K562 (cell line): ENCODE results near the gene GPR12. TPM values are rescaled to one million over a fixed set of nuclear protein-coding genes. Genes with fewer than 3 reads are reported as not detected.

ENCODE experiments used
- ATAC-seq: fragments of 200-7000 bp; cut with Tn5 transposase; 3 replicates; pipeline ENCODE4 v1.9.1; 2020; ENCODE audit warnings: moderate library complexity
- BruUV-seq: library from RNA; stranded (reverse); fragments of 400-500 nt; replicated peaks from 2 replicates; lab custom pipeline; 2021; lab: Mats Ljungman, UMichigan
- CTCF ChIA-PET: fragments of 300-600 bp; formaldehyde crosslinking; extraction: SDS; loops from one replicate; lab custom pipeline; 2021; ENCODE audit warnings: low intra/inter-chr PET ratio; lab: Yijun Ruan, JAX
- POLR2A ChIA-PET: fragments of 300-600, 350-650 bp; sonication (Branson Sonifier 250); formaldehyde crosslinking; extraction: SDS; loops from one replicate; lab custom pipeline; 2021; ENCODE audit warnings: antibody characterized with exemption, inconsistent platforms; lab: Yijun Ruan, JAX
- DNase-seq, 4 experiments: peaks; one replicate each; pipeline versions ENCODE4 v3.0.0 to v3.0.0-alpha.2; 2011 to 2018; ENCODE audit warnings: low spot score in 3 of 4, mixed read lengths in 3 of 4; ENCODE audit errors: extremely low read depth in 1 of 4
- FAIRE-seq: peaks from 2 replicates; lab custom pipeline; 2011; peaks lifted over from hg19 to GRCh38; lab: Jason Lieb, UNC
- H2AFZ ChIP-seq: 2 replicates; pipeline ENCODE4 v1.6.0; 2011; ENCODE audit warnings: low read depth, low read length, control low read depth, inconsistent platforms
- H3K27ac ChIP-seq: fragments of 200-600 bp; 3 replicates; pipeline ENCODE4 v1.8.0; 2011; ENCODE audit warnings: low read depth, mild to moderate bottlenecking, control low read depth, inconsistent platforms, low read length, moderate library complexity, mixed read lengths; ENCODE audit errors: extremely low read depth
- H3K27me3 ChIP-seq, 2 experiments: fragments of 300-600 bp in 1 of 2; 2 replicates in 1 of 2; 3 replicates in 1 of 2; pipeline versions ENCODE4 v1.6.0 to v1.8.0; 2011; ENCODE audit warnings: inconsistent platforms in 2 of 2, low read length in 2 of 2, mild to moderate bottlenecking in 1 of 2, mixed read lengths in 1 of 2, moderate library complexity in 1 of 2; ENCODE audit not compliant: control insufficient read depth in 2 of 2, insufficient read depth in 2 of 2
- H3K36me3 ChIP-seq: fragments of 300-600 bp; 3 replicates; pipeline ENCODE4 v1.8.0; 2011; ENCODE audit warnings: mild to moderate bottlenecking, low read length, inconsistent platforms; ENCODE audit not compliant: control insufficient read depth, insufficient read depth
- H3K4me1 ChIP-seq, 2 experiments: fragments of 200-600 bp in 1 of 2; replicated peaks in 1 of 2; 2 replicates in 1 of 2; 3 replicates in 1 of 2; pipeline versions ENCODE4 v1.5.1 to v1.8.0; 2011; ENCODE audit warnings: inconsistent platforms in 2 of 2, low read length in 2 of 2, mild to moderate bottlenecking in 1 of 2, mixed read lengths in 1 of 2, moderate library complexity in 1 of 2; ENCODE audit not compliant: control insufficient read depth in 2 of 2, insufficient read depth in 2 of 2
- H3K4me2 ChIP-seq: 2 replicates; pipeline ENCODE4 v1.6.1; 2011; ENCODE audit warnings: low read length, control low read depth, inconsistent platforms, mixed read lengths; ENCODE audit not compliant: insufficient read depth
- H3K4me3 ChIP-seq: fragments of 200-600 bp; sonication (generic), shearing (Covaris generic); 2 replicates; pipeline ENCODE4 v1.5.1; 2016; ENCODE audit warnings: control low read depth, inconsistent platforms
- H3K79me2 ChIP-seq: fragments of 200-600 bp; 3 replicates; pipeline ENCODE4 v1.8.0; 2011; ENCODE audit warnings: low read length, inconsistent platforms; ENCODE audit not compliant: control insufficient read depth, insufficient read depth
- H3K9ac ChIP-seq, 2 experiments: 2 replicates each; pipeline versions ENCODE4 v1.6.0 to v1.6.1; 2011; ENCODE audit warnings: low read depth in 2 of 2, low read length in 2 of 2, control low read depth in 1 of 2, inconsistent platforms in 1 of 2, mild to moderate bottlenecking in 1 of 2, mixed read lengths in 1 of 2; ENCODE audit not compliant: insufficient read depth in 1 of 2
- H3K9me1 ChIP-seq: one replicate; pipeline ENCODE4 v1.6.0; 2011; ENCODE audit warnings: inconsistent platforms, mild to moderate bottlenecking, low read length, moderate library complexity; ENCODE audit not compliant: control insufficient read depth, insufficient read depth
- H3K9me3 ChIP-seq: replicated peaks from 2 replicates; pipeline ENCODE4 v1.5.1; 2011; ENCODE audit warnings: low read depth, low read length, inconsistent platforms; ENCODE audit not compliant: control insufficient read depth, insufficient read depth
- H4K20me1 ChIP-seq: replicated peaks from 2 replicates; pipeline ENCODE4 v1.6.1; 2011; ENCODE audit warnings: low read length, inconsistent platforms, mixed read lengths; ENCODE audit not compliant: control insufficient read depth, insufficient read depth
- CHD1 ChIP-seq: fragments of 200-600 bp; sonication (generic); IDR thresholded peaks from one replicate; pipeline ENCODE4 v1.6.1; 2012; ENCODE audit warnings: mild to moderate bottlenecking, moderate library complexity, low read length, inconsistent platforms
- HDAC1 ChIP-seq, 2 experiments: fragments of 450-650 bp; IDR thresholded peaks; 2 replicates each; pipeline ENCODE4 v1.6.1; 2016 to 2017; ENCODE audit warnings: inconsistent platforms in 1 of 2, mild to moderate bottlenecking in 1 of 2, moderate library complexity in 1 of 2
- HMBOX1 ChIP-seq: sonication (generic); IDR thresholded peaks from 2 replicates; pipeline ENCODE4 v1.6.1; 2016
- MAFF ChIP-seq: IDR thresholded peaks from 2 replicates; pipeline ENCODE4 v1.6.1; 2012; ENCODE audit warnings: low read length, improper control_type of control experiment
- MIER1 ChIP-seq: fragments of 450-650 bp; IDR thresholded peaks from 2 replicates; pipeline ENCODE4 v1.6.1; 2016; ENCODE audit warnings: antibody characterized with exemption, mild to moderate bottlenecking, low read depth
- SNRNP70 ChIP-seq: fragments of 200-400 bp; formaldehyde crosslinking; optimal IDR thresholded peaks from 2 replicates; pipeline ENCODE3; 2017; ENCODE audit warnings: low read depth, low read length
- ZNF165 ChIP-seq: fragments of 250-450 bp; sonication (Bioruptor Pico); IDR thresholded peaks from 2 replicates; pipeline ENCODE4 v1.4.0; 2020; ENCODE audit warnings: borderline replicate concordance
- ZNF408 ChIP-seq: fragments of 250-450 bp; sonication (Bioruptor Pico); IDR thresholded peaks from 2 replicates; pipeline ENCODE4 v1.4.0; 2020; ENCODE audit warnings: low read depth, mild to moderate bottlenecking, moderate library complexity
- ZNF75A ChIP-seq: fragments of 450-650 bp; formaldehyde crosslinking; IDR thresholded peaks from 2 replicates; pipeline ENCODE4 v1.4.0; 2020; ENCODE audit warnings: mild to moderate bottlenecking
- WGBS: fragments of 100-300 bp; shearing (Covaris generic); methylation state at CpG from one replicate; pipeline ENCODE4 v1.1.6; 2016; ENCODE audit warnings: low coverage, mixed read lengths; ENCODE audit not compliant: insufficient coverage; ENCODE audit errors: missing lambda C conversion rate; 5-methylcytosine and 5-hydroxymethylcytosine counted together
- in situ Hi-C: fragments of 300-500 bp; cut with MboI; formaldehyde crosslinking; loops from 4 replicates; pipeline ENCODE4 v1.15.0; 2018; ENCODE audit warnings: inconsistent platforms, mixed read lengths
- intact Hi-C: fragments of 100-400 bp; cut with micrococcal nuclease; formaldehyde crosslinking; loops from 2 replicates; pipeline ENCODE4 v1.14.2; 2022
- polyA plus RNA-seq, 8 experiments: library from polyadenylated mRNA; depleted of rRNA in 4 of 8; stranded (reverse) in 5 of 8; unstranded in 3 of 8; fragments of >200 nt; fragmentation: Nextera tagmentation in 2 of 8; fragmentation: Illumina TruSeq in 1 of 8; extraction: Ambion mirVana in 2 of 8; extraction: Trizol in 1 of 8; gene quantifications; 2 replicates each; pipeline versions ENCODE4 v1.2.1 to v1.2.3, GENCODE V29; 2011 to 2014; ENCODE audit warnings: inconsistent platforms in 1 of 8, missing spikeins in 1 of 8
- total RNA-seq, 7 experiments: library from RNA; depleted of rRNA in 6 of 7; stranded (reverse); fragments of >200 nt in 6 of 7; fragmentation: Illumina TruSeq in 2 of 7; extraction: Trizol in 2 of 7; gene quantifications; 2 replicates each; pipeline versions ENCODE4 v1.2.1 to v1.2.3, GENCODE V29; 2011 to 2021; ENCODE audit warnings: low replicate concordance in 1 of 7
- TF ChIP-seq, protein P1 (sequence below): fragments of 450-650 bp; formaldehyde crosslinking; IDR thresholded peaks from 2 replicates; pipeline ENCODE4 v1.4.0; 2022; ENCODE audit warnings: missing genetic modification characterization

The GPR12 gene
- total and polyA plus RNA-seq, 9 of the 15 experiments (the other 6 are each of a cell fraction or from before 2014, with no cell fraction given): not detected

GRCh38 chr13:26747706-26748105 is 12.9 kb downstream of the GPR12 start:
- Histone ChIP-seq H3K36me3 (no peaks in the 10 kb centered on the region), H3K27ac (no peak overlapping the region), H3K79me2 (no peaks in the 10 kb centered on the region), H3K27me3 (peaks cover 2 to 12% of the 10 kb centered on the region in 2 experiments; a peak in 3 of 5 replicates), H3K4me1 (no peaks in the 10 kb centered on the region), H2AFZ (no peak overlapping the region), H4K20me1 (no peaks in the 10 kb centered on the region), H3K9me3 (no peaks in the 10 kb centered on the region), H3K4me2 (no peak overlapping the region), H3K9me1 (no peaks in the 10 kb centered on the region), H3K9ac (no peak overlapping the region), H3K4me3 (no peak overlapping the region)
- POLR2A ChIA-PET: no interaction called here
- intact Hi-C loops: no loop called here
- BruUV-seq: no TSS peak
- no peak for TF ChIP-seq SNRNP70
- in situ Hi-C loops: no loop called here
- no peak for FAIRE-seq
- CTCF ChIA-PET: no interaction called here
- WGBS: 0% methylated on average over 2 of the region's 2 CpGs
- no peak for ATAC-seq
- no peak for DNase-seq

DNA sequence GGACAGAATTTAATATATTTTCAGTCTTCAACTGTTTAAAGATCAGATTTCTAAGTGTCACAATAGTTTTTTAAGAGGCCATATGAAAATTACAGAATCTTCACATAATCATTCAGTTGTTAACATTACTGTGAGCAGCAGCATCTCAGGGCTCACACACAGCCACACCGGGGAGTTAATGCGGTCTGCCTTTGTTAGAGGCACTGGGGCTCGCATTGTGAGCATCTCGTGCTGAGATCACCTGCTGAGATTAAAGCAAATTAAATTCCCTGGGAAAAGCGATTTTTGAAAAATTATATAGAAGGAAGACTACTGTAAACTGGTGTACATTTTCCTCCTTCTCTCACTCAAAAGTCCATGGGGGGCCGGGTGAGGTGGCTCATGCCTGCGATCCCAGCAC is 16.6 kb downstream of the GPR12 start:
- Histone ChIP-seq H3K27me3 (peaks cover 2 to 16% of the 10 kb centered on the region in 2 experiments; a peak in 3 of 5 replicates), H3K36me3 (no peaks in the 10 kb centered on the region), H3K9ac (no peak overlapping the region), H3K79me2 (no peaks in the 10 kb centered on the region), H3K4me3 (no peak overlapping the region), H3K4me1 (no peaks in the 10 kb centered on the region), H3K9me1 (no peaks in the 10 kb centered on the region), H2AFZ (no peak overlapping the region), H3K9me3 (no peaks in the 10 kb centered on the region), H4K20me1 (no peaks in the 10 kb centered on the region), H3K4me2 (no peak overlapping the region), H3K27ac (no peak overlapping the region)
- DNase-seq: no peak
- no peak for ATAC-seq
- FAIRE-seq: no peak
- no peak for TF ChIP-seq ZNF408
- TF ChIP-seq CHD1: no peak
- TF ChIP-seq HMBOX1: no peak
- no peak for TF ChIP-seq ZNF165 (CRISPR knock-in tag)
- no peak for TF ChIP-seq MIER1
- TF ChIP-seq HDAC1 (IDR thresholded peaks at IDR 0.05): no peak
- TF ChIP-seq, protein P1, sequence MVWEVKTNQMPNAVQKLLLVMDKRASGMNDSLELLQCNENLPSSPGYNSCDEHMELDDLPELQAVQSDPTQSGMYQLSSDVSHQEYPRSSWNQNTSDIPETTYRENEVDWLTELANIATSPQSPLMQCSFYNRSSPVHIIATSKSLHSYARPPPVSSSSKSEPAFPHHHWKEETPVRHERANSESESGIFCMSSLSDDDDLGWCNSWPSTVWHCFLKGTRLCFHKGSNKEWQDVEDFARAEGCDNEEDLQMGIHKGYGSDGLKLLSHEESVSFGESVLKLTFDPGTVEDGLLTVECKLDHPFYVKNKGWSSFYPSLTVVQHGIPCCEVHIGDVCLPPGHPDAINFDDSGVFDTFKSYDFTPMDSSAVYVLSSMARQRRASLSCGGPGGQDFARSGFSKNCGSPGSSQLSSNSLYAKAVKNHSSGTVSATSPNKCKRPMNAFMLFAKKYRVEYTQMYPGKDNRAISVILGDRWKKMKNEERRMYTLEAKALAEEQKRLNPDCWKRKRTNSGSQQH (CRISPR knock-in tag): no peak
- TF ChIP-seq MAFF: no peak
- no peak for TF ChIP-seq ZNF75A (CRISPR knock-in tag)
- in situ Hi-C loops (no loop called here), intact Hi-C loops (no loop called here)
- ChIA-PET POLR2A (no interaction called here), CTCF (no interaction called here)
- no TSS peak for BruUV-seq
- WGBS: 0% methylated on average over 6 of the region's 7 CpGs
